Neural cell (in vitro differentiated cells): ENCODE results near the gene DLK1.

Source experiments
- POLR2AphosphoS5 ChIP-seq: IDR thresholded peaks from 2 replicates; pipeline ENCODE4 v1.6.1; 2012
- REST ChIP-seq: IDR thresholded peaks from 2 replicates; pipeline ENCODE4 v1.6.1; 2012; ENCODE audit warnings: borderline replicate concordance
- TF ChIP-seq, protein P1 (sequence below): fragments of 450-650 bp; IDR thresholded peaks from 2 replicates; pipeline ENCODE4 v1.5.1; 2014; ENCODE audit warnings: antibody characterized with exemption, mild to moderate bottlenecking, moderate library complexity; ENCODE audit not compliant: poor library complexity, severe bottlenecking

DNA sequence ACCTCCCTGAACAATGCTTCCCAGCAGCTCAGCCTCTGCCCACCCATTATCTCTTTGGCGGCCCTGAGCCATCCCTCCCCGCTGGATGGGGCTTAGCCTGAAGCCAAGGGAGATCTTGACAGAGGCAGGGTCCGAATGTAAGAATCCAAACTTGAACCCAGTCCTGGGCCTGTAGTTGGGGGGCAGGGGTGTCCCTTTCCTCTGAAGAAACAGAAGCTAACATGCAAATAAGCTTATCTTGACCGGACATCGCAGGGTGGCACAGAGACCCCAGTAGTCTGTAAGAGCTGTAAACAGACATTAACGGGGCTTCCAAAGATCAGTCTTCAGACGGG lies 6.0 kb downstream of the DLK1 start:
- no peak for TF ChIP-seq POLR2AphosphoS5
- TF ChIP-seq, protein P1, sequence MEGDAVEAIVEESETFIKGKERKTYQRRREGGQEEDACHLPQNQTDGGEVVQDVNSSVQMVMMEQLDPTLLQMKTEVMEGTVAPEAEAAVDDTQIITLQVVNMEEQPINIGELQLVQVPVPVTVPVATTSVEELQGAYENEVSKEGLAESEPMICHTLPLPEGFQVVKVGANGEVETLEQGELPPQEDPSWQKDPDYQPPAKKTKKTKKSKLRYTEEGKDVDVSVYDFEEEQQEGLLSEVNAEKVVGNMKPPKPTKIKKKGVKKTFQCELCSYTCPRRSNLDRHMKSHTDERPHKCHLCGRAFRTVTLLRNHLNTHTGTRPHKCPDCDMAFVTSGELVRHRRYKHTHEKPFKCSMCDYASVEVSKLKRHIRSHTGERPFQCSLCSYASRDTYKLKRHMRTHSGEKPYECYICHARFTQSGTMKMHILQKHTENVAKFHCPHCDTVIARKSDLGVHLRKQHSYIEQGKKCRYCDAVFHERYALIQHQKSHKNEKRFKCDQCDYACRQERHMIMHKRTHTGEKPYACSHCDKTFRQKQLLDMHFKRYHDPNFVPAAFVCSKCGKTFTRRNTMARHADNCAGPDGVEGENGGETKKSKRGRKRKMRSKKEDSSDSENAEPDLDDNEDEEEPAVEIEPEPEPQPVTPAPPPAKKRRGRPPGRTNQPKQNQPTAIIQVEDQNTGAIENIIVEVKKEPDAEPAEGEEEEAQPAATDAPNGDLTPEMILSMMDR, result no peak
- no peak for TF ChIP-seq REST
